GM04503 (cell line): ENCODE measurements around the gene IQGAP2.
A peak's percentile ranks its signal among the peaks of the same experiment; 100 is the strongest.

ENCODE experiments used
- DNase-seq: peaks from one replicate; pipeline ENCODE4 v3.0.0-alpha.2; 2012; ENCODE audit warnings: low read depth

Gene IQGAP2

GRCh38 chr5:76451031-76451701 lies 48.1 kb downstream of the IQGAP2 start:
- no peak for DNase-seq

- DNase-seq, result peak; percentile 0
Measured at GRCh38 chr5:76455531-76456133, 52.5 kb downstream of the IQGAP2 start.

- DNase-seq, result no peak
Measured at GRCh38 chr5:76456258-76456657, 53.2 kb downstream of the IQGAP2 start.

DNA sequence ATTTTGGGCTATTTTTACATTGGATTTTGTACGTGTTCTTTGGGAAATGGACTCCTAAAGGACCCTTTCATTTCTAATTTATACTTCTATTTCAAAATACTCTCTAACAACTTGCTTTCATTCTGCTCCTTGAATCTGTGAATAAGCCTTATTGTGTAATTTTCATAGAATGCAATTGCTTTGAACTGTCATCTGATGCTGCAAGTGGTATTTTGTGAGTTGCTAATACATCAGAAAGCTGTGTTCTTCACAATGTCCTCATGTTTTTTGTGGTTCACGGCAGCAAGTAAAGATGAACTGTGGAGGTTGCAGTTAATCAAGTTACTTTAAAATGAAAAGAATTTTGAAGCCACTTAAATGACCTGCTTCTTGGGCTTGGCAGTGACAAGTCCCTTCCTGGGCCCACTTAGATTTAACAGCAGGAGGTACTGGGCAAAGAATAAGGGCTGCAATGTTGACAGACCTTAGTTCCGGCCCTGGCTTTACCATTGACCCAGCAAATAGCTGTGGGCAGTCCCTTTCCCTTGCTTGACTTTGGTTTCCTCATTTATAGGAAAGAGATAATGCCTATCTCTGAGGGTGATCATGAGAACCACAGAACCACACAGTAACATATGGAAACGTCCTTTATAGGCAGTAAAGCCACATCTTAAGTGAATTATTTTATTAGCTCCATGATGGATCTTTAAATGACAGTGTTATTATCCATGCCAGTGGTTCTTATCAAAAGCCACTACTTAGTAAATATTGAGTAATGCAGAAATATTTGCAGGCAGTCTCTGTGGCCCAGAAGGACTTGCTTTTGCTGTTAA lies 54.8 kb downstream of the IQGAP2 start:
- no peak for DNase-seq

- DNase-seq, result no peak
Measured at GRCh38 chr5:76458486-76458830, 55.4 kb downstream of the IQGAP2 start.

DNA sequence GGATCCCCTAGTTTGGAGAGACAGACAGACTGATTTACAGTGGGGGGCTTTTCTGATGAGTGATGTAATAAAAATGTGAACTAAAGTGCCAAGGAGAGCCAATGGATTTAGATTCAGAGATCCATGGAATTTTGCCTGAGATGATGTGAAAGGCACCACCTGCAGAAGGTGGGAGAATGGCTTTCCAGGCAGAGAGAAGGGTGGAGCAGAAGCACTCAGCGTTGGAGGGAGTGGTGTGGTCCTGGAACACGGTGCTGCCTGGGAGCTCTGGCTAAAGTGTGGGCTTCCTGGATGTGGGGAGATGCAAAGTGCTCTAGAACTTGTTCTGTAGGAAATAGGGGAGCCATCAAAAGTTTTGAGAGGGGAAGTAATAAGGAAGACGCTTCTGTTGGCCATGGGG lies 57.0 kb downstream of the IQGAP2 start:
- DNase-seq, result no peak

DNA sequence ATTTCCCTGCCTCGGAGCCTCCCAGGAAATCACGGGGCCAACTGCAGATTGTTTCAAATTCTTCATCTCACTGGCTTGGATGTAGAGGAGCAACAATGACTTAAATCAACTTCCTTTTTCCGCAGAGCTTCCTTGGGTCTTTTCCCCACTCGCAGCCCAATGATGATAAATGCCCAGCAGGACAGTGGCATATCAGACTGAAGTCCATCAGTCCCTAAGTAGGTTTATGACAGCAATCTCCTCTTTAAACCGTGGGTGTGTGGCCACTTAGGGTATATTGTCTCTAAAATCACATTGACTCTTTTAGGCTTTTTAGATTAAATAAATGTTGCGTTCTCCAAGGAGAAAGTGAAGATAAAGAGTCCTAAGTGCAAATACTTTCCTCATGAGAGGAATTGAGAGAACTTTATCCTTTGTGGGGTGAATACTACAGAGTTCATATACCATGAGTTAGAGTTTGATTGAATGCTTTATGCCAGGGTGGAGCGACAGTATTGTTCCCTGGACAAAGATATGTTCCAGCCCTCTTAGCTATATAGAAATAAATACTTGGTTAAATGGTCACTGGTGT lies 59.1 kb downstream of the IQGAP2 start:
- no peak for DNase-seq

DNA sequence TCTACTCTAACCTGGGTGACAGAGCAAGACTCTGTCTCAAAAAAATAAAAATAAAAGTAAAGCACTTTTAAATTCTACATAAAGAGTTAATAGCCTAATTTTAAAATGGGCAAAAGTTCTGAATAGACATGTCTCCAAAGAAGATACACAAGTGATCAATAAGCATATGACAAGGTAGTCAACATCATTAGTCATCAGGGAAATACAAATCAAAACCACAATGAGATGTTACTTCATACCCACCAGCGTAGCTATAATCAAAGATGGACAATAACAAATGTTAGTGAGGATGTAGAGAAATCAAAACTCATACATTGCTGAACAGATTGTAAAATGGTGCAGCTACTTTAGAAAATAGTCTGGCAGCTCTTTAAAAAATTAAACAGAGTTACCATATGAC lies 64.1 kb downstream of the IQGAP2 start:
- DNase-seq, result no peak

GRCh38 chr5:76468635-76469425 lies 65.7 kb downstream of the IQGAP2 start:
- no peak for DNase-seq

DNA sequence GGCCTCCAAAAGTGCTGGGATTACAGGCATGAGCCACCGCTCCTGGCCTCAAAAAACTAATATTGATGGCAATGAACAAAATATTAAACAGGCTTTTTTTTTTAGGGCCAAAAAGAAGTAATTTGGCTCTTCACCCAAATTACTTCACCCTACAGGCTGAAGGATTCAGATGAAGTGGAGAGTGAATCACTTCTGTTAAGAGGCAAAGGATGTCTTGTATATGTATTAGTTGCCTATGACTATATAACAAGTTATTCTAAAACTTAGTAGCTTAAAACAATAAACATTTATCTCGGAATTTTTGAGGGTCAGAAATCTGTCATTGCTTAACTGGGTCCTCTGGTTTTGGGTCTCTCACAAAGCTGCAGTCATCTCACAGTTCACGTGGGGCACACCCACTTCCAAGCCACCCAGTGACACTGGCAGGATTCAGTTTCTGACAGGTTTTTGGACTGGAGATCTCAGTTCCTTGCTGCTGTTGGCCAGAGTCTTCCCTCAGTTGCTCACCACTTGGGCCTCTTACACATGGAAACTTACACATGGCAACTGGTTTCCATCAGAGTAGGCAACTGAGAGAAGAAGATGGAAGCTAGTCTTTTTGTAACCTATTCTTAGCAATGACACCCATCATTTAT lies 66.7 kb downstream of the IQGAP2 start:
- DNase-seq, result no peak

- no peak for DNase-seq
Measured at GRCh38 chr5:76470976-76471375, 67.9 kb downstream of the IQGAP2 start.

- DNase-seq, result no peak
Measured at GRCh38 chr5:76471406-76471805, 68.3 kb downstream of the IQGAP2 start.

GRCh38 chr5:76471987-76472334 lies 68.9 kb downstream of the IQGAP2 start:
- no peak for DNase-seq

DNA sequence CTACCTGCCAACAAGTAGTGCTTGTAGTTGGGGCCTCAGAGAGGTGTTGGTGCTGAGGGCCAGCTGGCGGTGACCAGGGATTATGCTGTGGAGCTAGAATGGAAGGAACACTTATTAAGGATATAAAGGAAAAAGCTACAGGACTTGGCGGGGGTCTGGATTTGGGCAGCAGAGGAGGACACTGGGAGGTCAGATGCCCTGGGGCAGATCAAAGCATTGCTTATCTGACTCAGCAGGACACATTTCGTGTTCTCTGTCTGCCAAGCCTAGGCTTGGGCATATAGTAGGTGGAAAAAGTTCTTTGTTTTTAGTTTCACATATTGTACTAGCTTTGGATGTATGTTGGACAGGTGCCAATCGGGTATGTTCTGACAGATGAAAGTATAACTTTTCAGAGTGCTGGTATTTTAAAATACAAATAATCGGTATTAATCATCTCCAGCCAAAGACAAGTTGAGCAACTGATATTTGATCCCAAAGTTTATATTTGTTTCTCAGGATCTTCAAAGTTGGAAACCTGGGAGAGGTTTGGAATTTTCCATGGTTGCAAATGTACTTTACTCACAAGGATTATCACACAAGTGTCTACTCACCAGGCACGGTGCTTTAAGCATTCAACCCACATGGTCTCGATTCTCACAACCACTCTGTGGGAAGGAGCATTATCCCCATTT lies 69.4 kb downstream of the IQGAP2 start:
- no peak for DNase-seq

GRCh38 chr5:76473009-76473336 lies 69.9 kb downstream of the IQGAP2 start:
- DNase-seq, result no peak

GRCh38 chr5:76473661-76474060 lies 70.6 kb downstream of the IQGAP2 start:
- DNase-seq, result no peak

DNA sequence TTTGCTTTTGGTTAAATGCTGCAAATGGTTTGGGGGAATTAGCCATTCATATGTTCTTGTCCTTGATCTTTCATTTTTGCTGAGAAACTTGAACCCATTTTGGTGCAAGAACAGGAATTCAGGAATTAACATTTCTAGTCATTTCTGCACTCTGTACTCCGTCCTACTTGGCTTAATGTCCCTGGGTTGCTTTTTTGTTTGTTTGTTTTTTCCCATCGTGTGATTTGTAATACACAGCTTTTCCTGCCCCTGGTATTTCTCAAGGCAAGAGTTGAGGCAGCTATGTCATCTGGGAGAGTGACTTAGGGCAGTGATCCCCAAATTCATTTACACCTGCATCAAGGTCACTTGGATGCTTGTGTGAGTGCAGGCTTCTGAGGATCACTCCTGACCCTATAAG lies 71.3 kb downstream of the IQGAP2 start:
- no peak for DNase-seq

DNA sequence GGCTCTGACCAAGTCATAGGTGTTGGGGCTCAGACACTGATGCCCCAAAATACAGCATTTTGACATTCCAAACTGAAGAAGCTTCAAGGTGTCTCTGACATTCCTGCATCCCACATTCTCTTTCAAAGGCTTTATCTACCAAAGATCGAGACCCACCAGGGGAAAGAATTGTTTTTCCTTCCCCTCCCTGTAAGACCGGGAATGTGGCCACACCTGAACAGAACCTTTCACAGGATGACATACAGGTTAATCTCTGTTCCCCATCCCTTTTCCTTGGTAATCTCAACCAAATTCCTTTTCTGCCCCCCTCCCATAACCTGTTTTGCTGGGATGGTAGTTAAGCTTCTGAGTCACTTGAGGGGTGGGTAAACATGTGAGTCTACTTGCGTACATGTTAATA lies 72.3 kb downstream of the IQGAP2 start:
- DNase-seq, result no peak

DNA sequence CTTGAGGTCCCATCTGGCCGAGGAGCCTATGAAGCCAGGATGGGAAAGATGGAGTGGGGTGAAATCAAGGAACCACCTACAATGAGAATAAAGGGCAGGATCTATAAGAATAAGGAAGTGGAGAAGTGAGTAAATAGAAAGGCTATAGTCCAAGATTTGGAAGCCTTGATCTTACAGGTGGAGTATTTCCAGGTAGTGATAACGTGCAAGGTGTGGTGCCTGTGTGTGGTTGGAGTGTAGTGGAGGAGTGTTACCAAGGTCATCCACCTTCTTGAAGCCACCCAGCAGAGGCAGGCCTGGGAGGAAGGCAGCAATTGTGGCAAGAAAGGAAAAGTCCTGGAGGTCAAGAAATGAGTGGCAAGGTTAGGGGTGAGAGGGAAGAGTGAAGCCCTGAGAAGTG lies 72.9 kb downstream of the IQGAP2 start:
- DNase-seq, result no peak

DNA sequence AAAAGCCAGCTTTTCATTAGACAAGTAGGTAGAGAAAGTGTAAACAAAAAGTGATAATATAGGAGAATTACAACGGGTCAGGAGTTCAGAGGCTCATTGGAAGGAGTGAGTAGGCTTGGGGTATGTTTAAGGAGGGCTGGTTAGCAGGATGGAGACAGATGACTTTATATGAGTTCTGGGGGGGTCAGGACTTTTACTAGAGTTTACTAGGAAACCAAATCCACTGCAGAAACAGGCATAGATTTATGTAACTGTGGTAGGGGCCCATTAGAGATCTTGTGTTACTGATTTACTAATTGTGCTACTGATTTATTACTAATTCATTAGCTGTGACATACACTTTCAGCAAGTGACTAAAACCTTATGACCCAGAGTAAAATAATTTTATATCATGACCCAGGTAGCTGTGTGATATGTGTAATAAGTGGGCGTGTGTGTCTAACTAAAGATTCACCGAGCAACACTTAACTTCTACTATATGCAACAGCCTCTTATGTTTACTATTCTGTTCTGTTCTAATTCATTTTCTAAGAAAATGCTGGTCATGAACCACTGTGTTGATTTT lies 73.5 kb downstream of the IQGAP2 start:
- DNase-seq, result no peak

DNA sequence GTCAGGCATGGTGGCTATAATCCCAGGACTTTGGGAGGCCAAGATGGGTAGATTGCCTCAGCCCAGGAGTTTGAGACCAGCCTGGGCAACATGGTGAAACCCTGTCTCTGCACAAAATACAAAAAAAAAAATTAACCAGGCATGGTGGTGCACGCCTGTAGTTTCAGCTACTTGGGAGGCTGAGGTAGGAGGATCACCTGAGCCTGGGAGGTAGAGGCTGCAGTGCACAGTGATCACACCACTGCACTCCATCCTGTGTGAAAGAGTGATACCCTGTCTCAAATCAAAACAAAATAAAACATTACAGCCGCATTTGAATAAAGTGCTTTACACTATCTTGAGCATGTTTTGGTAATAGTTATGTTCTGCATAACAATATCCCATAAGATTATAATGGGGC lies 74.0 kb downstream of the IQGAP2 start:
- DNase-seq, result no peak
